C1 segment of cervical spinal cord (tissue), 14 donors: ENCODE results near the gene TEX19.
"Not testable (repeated sequence)": the region's sequence is repeated elsewhere in the genome, so short reads cannot be mapped to it uniquely, and the experiment has no call there.

Experiments
- DNase-seq, 14 donors: peaks; one replicate each; lab custom pipeline; 2025; lab: John Stamatoyannopoulos, UW

TEX19 gene

DNA sequence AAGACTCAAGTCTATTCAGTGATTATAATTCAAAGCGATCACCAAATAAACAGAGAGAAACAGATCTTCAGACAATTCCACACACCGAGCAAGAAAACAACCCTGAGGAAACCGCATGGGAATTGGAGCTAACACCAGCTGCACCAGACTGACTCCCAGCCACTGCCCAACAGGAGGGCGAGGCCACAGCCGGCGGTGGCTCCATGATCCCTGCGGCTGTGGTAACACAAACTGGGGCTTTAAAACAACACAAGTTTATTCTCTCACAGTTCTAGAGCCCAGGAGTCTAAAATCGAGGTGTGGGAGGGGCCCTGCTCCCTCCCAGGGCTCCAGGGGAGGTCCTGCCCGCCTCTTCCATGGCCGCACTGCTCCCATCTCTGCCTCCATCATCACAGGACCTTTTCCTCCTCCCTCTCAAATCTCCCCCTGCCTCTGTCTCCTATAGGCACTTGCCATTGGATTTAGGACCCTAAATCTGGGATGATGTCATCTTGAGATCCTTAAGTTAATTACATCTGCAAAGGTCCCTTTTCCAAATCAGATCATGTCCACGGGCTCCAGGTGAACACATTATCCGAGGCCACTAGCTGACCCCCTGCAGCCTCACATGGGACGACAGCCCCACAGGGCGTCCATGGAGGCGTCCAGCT, 49.4 kb downstream of the TEX19 start:
- no peak for DNase-seq

GRCh38 chr17:82408938-82409318, 49.9 kb downstream of the TEX19 start:
- DNase-seq: no peak

DNA sequence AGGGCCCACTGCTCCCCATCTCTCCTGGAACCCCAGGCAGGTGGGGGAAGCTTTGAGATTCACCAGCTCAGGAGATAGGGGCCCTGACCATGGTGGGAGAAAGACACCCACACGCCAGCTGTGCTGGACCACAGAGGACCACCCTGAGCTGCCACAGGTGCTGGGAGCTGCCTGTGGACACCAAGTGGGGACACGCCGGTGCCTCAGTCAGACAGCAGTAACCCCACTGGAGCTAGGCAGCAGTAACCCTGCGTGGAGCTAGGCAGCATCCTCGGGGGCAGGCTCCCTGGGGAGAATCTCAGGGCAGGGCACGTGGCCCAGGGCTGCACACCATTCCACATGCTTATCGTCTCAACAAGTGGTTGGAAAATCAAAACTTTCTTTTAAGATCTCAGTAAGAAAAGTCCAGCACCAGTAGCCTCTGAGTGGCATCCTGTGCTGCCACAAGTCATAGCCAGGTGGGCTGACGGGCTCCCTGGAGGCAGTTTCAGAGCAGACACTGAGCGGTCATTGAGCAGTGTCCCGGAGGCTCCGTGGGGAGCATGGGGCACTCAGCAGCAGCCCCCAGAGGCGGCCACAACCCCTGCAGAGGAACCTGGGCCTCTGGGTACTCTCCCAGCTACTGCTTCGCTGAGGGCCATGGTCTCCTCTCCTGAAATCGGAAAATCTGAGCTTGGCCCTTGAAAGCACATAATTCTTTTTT, 51.1 kb downstream of the TEX19 start:
- no peak for DNase-seq

- DNase-seq: no peak
These were observed 52.5 kb downstream of the TEX19 start for GRCh38 chr17:82411396-82412053.

- DNase-seq: not testable (repeated sequence)
These were observed 53.0 kb downstream of the TEX19 start for GRCh38 chr17:82412081-82412480.

DNA sequence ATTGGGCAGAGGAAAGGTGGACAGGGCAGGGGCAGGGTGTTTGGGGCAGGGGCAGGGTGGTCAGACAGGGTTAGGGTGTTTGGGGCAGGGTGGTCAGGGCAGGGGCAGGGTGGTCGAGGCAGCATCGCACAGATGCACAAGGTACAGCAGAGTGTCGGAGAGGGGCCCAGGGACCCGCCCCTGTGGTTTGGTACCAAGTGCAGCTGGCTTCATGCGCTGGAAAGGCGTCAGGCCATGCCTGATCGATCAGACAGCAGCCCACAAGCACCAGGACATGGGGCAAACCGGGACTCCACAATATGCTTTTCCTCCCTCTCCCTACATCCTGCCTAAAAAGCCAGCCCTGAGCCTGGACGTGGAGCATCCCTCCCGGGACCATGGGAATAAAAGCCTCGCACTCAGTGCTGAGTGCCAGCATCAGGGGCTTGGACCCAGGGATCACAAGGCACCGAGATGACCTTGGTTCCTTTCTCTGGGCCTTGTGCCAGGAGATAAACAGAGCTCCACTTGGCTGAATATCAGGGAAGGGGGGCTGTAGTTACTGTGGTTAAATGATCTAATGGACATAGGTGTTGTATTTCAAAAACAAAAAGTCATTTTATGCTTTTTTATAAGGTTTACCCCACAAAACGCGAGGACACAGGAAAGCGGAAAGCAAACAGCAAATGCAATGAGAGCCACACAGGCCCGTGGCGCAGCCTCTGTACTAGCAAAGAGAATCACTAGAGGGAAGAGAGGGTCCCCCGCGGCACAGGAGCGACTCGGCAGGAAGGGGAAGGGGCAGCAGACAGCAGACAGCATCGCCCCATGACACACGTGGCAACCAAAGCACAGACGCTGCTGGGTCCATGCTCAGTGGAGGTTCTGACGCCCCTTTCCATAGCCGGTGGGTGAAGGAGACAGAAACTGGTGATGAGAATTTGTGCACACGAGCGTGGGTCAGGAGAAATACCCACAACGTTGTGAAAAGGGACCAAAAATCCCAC, 53.8 kb downstream of the TEX19 start:
- no peak for DNase-seq
